IPS-15b (cell line): ENCODE data around the gene PAX8.
"Not testable (repeated sequence)": the region's sequence is repeated elsewhere in the genome, so short reads cannot be mapped to it uniquely, and the experiment has no call there.

ENCODE experiments used
- H3K27me3 ChIP-seq: one replicate; pipeline ENCODE4 v1.6.1; 2013; ENCODE audit warnings: low read length; ENCODE audit not compliant: control insufficient read depth, insufficient read depth
- H3K36me3 ChIP-seq: one replicate; pipeline ENCODE4 v1.6.1; 2013; ENCODE audit warnings: low read length; ENCODE audit not compliant: control insufficient read depth, insufficient read depth
- H3K4me1 ChIP-seq: one replicate; pipeline ENCODE4 v1.6.1; 2013; ENCODE audit warnings: mild to moderate bottlenecking, low read length; ENCODE audit not compliant: control insufficient read depth, insufficient read depth
- H3K4me3 ChIP-seq: one replicate; pipeline ENCODE4 v1.5.1; 2013; ENCODE audit warnings: low read depth, low read length
- H3K9ac ChIP-seq: one replicate; pipeline ENCODE4 v1.6.1; 2013; ENCODE audit warnings: low read depth, mild to moderate bottlenecking, low read length
- H3K9me3 ChIP-seq: one replicate; pipeline ENCODE4 v1.6.1; 2013; ENCODE audit warnings: mild to moderate bottlenecking, low read length; ENCODE audit not compliant: control insufficient read depth, insufficient read depth

Gene PAX8

DNA sequence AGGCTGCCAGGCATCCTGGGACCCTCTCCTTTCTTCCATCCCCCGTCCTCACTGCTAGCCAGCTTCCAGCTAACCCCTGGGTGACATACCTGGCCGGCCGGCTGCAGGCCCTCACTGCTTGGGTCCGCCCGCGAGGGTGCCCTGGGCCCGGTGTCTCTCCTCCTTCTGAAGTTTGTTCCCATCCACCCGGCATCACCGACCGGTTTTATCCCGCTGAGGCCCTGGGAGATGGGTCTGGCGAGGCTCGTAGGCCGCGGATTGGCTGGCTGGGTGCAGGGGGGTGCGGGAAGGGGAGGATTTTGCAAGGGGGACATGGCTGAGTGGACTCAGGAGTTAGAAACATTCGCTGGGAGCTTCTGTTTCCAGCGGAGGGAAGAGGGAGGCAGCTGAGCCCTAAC lies at the start of gene PAX8:
Gene PAX8 (minus strand): TSS at position 180 of the 398 bp plus-strand sequence. CDS start 527 bp downstream, outside the sequence.
- peaks cover 4% of the 10 kb centered on the region for H3K4me1 ChIP-seq
- no peak within 1 kb of the TSS for H3K9ac ChIP-seq
- peak within 1 kb of the TSS; percentile 59 for H3K4me3 ChIP-seq
- H3K36me3 ChIP-seq, result no peaks in the 10 kb centered on the region
- H3K27me3 ChIP-seq, result peaks cover 93% of the 10 kb centered on the region
- no peaks in the 10 kb centered on the region for H3K9me3 ChIP-seq

- Histone ChIP-seq H3K27me3 (peaks cover 10% of the 10 kb centered on the region), H3K4me3 (no peak overlapping the region), H3K36me3 (no peaks in the 10 kb centered on the region), H3K4me1 (peaks cover 2% of the 10 kb centered on the region), H3K9ac (no peak overlapping the region), H3K9me3 (no peaks in the 10 kb centered on the region)
Measured at GRCh38 chr2:113328043-113328442, 49.3 kb upstream of the PAX8 start.

- H3K9me3 ChIP-seq, H3K4me1 ChIP-seq, H3K9ac ChIP-seq, H3K36me3 ChIP-seq: not testable (repeated sequence)
- Histone ChIP-seq H3K4me3 (peak overlapping the region; percentile 56), H3K27me3 (peaks cover 17% of the 10 kb centered on the region)
Measured at GRCh38 chr2:113325161-113325731, 46.5 kb upstream of the PAX8 start.

GRCh38 chr2:113324684-113325160 lies 46.0 kb upstream of the PAX8 start:
- Histone ChIP-seq H3K4me3 (peak overlapping the region; percentile 56), H3K9ac (no peak overlapping the region), H3K27me3 (peaks cover 20% of the 10 kb centered on the region), H3K36me3 (no peaks in the 10 kb centered on the region), H3K9me3 (no peaks in the 10 kb centered on the region), H3K4me1 (peaks cover 2% of the 10 kb centered on the region)

DNA sequence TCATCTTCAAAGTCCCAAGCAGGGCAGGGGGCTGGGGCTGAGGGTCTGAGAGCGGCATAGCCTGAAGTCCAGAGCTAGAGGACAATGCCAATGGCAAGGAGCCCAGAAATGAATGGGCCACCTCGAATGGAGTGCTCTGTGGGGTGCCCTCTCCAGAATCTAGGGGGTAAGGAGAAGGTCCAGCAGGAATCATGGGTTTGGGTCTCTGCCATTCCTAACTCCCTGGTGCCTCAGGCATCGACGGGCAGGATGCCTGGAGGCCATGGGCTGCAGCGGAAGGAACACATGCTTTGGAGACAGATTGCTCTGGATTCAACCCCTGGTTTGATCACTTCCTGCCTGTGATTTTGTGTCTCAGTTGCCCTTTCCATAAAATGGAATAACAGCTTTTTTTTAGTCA lies 44.4 kb upstream of the PAX8 start:
- H3K27me3 ChIP-seq, result peaks cover 20% of the 10 kb centered on the region
- not testable (repeated sequence) for H3K9me3 ChIP-seq, H3K4me3 ChIP-seq, H3K9ac ChIP-seq, H3K4me1 ChIP-seq, H3K36me3 ChIP-seq

- not testable (repeated sequence) for H3K4me3 ChIP-seq, H3K36me3 ChIP-seq, H3K9me3 ChIP-seq, H3K4me1 ChIP-seq, H3K9ac ChIP-seq
- peaks cover 20% of the 10 kb centered on the region for H3K27me3 ChIP-seq
Measured at GRCh38 chr2:113320106-113320505, 41.4 kb upstream of the PAX8 start.

GRCh38 chr2:113318941-113319340 lies 40.2 kb upstream of the PAX8 start:
- not testable (repeated sequence) for H3K9me3 ChIP-seq, H3K36me3 ChIP-seq

DNA sequence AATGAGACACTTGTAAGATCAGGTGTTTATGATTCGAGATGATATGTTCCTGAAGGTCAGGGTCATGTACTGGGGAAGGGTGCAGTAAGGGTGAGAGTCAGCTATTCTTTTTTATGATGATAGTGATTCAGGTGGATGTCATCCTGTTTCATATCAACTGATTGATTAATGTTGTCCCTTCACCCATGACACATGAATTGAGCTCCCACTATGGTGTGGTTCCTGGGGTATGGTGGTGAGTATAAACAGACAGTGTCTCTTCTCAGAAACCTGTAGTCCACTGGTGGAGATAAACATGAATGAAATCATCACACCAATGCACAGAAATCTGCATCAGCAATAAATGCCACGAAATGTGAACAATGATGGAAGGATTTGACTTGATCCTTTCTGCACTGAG lies 37.4 kb upstream of the PAX8 start:
- Histone ChIP-seq H3K36me3 (no peaks in the 10 kb centered on the region), H3K4me3 (no peak overlapping the region), H3K9ac (no peak overlapping the region), H3K4me1 (no peaks in the 10 kb centered on the region), H3K9me3 (no peaks in the 10 kb centered on the region), H3K27me3 (peaks cover 5% of the 10 kb centered on the region)

More at GRCh38 chr2:113318941-113319340, 40.2 kb upstream of the PAX8 start:
- not testable (repeated sequence) for H3K4me3 ChIP-seq, H3K9ac ChIP-seq, H3K4me1 ChIP-seq
- peaks cover 15% of the 10 kb centered on the region for H3K27me3 ChIP-seq

- not testable (repeated sequence) for H3K4me3 ChIP-seq, H3K27me3 ChIP-seq, H3K36me3 ChIP-seq, H3K9ac ChIP-seq, H3K9me3 ChIP-seq, H3K4me1 ChIP-seq
Measured at GRCh38 chr2:113314663-113315062, 35.9 kb upstream of the PAX8 start.

GRCh38 chr2:113314176-113314575 lies 35.5 kb upstream of the PAX8 start:
- H3K4me3 ChIP-seq, H3K4me1 ChIP-seq, H3K9ac ChIP-seq, H3K9me3 ChIP-seq, H3K27me3 ChIP-seq, H3K36me3 ChIP-seq: not testable (repeated sequence)

- not testable (repeated sequence) for H3K36me3 ChIP-seq, H3K4me3 ChIP-seq, H3K9me3 ChIP-seq, H3K4me1 ChIP-seq, H3K27me3 ChIP-seq, H3K9ac ChIP-seq
Measured at GRCh38 chr2:113311781-113312180, 33.1 kb upstream of the PAX8 start.

DNA sequence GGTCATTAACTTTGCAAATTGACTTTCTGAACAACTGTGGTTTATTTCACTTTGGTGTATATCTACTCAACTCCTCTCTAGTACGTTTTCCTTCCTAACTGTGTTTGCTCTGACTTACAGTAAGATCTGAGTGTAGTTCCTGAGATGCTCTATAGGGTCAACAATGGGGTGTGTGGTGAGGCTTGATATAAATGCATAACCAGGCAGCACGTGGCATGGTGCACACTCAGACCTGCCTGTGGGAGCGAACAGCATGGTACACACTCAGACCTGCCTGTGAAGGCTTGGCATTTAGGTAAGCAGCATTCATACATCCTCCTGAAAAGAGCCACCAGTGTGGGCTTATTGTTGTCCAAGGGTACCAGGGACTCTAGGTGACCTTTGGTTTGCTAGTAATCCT lies 32.5 kb upstream of the PAX8 start:
- H3K4me3 ChIP-seq, H3K9me3 ChIP-seq, H3K36me3 ChIP-seq, H3K4me1 ChIP-seq, H3K9ac ChIP-seq, H3K27me3 ChIP-seq: not testable (repeated sequence)
